Right lobe of liver (tissue), 4 donors: ENCODE data around the gene MPPED1.

Experiments used
- CTCF ChIP-seq, 4 donors: fragments of 200-600 bp in 3 of 4; fragments of 450-650 bp in 1 of 4; IDR thresholded peaks; one replicate each; pipeline versions ENCODE4 v1.5.1 to v1.8.0; 2016 to 2022; ENCODE audit warnings: antibody characterized with exemption in 4 of 4, mild to moderate bottlenecking in 2 of 4
- POLR2A ChIP-seq: fragments of 450-650 bp; IDR thresholded peaks from one replicate; pipeline ENCODE4 v1.6.1; 2017; ENCODE audit warnings: antibody characterized with exemption, mild to moderate bottlenecking
- donor health status: DM: no; HTN: no; CAD: no.
- donor health status: DM: no; HTN: no; CAD: no.
- donor health status: DM: no; HTN: yes; CAD: no.

- TF ChIP-seq POLR2A (no peak), CTCF (IDR thresholded peaks at IDR 0.05) (no peak)
Observed at GRCh38 chr22:43520632-43521039, 108.8 kb downstream of the MPPED1 start.
